Stimulated activated CD8-positive, alpha-beta memory T cell treated with anti-CD3 and anti-CD28 coated beads, Interleukin-2, amount 100 ng/mL, for 48 hours (primary cell): ENCODE data around the gene ZNF597.
A peak's percentile ranks its signal among the peaks of the same experiment; 100 is the strongest.
"Not testable (repeated sequence)": the region's sequence is repeated elsewhere in the genome, so short reads cannot be mapped to it uniquely, and the experiment has no call there.

ENCODE experiments used
- DNase-seq, 2 donors: peaks; one replicate each; pipeline ENCODE4 v3.0.0-alpha.2; 2020; ENCODE audit warnings: low read depth in 2 of 2

Gene ZNF597

DNA sequence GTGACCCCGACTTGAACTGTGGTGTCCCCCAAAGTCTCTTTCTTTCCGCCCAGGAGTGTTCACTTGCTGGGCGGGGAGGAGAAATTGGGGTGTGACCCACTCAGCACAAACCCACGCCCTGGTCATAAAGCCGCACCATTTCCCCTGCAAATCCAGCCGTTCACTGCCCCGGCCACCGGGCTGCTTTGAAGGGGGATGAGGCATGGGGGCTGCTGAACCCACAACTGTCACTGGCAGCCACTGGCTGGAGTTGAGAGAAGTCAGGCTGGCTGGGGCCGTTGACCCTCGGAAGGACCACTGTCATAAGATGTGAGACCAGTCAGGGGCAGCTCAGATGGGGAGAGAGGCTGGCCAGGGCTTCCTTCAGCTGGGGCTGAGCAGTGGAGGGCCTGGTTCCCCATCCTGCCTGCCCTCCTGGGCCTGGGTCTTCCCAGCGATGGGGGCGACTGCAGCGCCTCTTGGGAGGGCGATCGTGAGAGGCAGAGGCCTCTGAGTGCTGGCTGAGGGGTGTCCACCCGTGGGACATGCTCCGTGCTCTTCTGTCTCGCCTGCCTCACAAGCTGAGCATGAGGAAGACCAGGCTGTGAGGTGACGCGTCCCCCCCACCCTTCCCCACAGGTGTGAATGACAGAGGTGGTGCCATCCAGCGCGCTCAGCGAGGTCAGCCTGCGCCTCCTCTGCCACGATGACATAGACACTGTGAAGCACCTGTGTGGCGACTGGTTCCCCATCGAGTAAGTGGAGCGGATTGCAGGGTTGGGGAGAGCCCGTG is 32.5 kb upstream of the ZNF597 start:
- no peak for DNase-seq

DNA sequence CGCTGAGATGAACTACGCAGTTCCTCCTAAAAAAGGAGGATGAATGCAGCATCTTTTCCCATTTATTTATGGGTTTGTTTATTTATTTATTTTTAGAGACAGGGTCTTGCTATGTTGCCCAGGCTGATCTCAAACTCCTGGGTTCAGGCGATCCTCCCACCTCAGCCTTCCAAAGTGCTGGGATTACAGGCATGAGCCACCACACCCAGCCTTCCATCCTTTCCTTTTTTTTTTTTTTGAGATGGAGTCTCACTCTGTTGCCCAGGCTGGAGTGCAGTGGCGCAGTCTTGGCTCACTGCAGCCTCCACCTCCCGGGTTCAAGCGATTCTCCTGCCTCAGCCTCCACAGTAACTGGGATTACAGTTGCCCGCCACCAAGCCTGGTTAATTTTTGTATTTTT is 31.6 kb upstream of the ZNF597 start:
- not testable (repeated sequence) for DNase-seq

DNA sequence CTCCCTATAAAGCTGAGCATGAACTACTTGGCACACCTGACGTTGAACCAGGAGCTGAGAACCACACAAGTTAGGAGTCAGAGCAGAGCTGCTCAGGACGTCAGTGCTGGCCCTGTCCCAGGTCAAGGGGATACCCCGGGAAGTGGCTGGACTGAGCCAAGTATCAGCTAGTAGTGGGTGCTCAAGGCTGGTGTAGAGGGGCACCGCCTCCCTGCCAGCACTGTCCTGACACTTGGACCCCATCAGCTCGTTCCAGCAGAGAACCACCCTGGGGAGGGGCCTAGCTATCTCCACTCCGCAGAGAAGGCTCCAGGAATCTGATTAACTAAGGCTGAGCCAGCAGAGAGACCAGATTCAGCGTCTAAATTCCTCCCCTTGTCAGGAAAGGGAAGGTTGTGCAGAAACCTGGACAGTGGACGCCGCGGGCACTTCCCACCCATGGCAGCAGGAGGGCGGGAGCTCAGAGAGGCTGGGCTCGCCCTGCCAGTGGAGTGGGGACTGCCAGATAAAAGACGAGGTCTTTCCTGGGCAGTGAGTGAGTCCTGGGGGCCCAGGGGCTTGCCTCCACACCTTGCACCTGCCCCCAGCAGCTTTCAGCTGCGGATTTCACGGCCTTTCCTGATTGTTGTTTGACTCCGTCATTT is 31.0 kb upstream of the ZNF597 start:
- DNase-seq = no peak

DNA sequence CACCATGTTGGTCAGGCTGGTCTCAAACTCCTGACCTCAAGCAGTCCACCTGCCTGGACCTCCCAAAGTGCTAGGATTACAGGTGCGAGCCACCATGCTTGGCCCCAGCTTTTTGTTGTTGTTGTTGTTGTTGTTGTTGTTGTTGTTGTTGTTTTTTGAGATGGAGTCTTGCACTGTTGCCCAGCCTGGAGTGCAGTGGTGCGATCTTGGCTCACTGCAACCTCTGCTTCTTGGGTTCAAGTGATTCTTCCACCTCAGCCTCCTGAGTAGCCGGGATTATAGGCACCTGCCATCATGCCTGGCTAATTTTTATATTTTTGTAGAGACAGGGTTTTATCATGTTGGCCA is 30.3 kb upstream of the ZNF597 start:
- DNase-seq = not testable (repeated sequence)

DNA sequence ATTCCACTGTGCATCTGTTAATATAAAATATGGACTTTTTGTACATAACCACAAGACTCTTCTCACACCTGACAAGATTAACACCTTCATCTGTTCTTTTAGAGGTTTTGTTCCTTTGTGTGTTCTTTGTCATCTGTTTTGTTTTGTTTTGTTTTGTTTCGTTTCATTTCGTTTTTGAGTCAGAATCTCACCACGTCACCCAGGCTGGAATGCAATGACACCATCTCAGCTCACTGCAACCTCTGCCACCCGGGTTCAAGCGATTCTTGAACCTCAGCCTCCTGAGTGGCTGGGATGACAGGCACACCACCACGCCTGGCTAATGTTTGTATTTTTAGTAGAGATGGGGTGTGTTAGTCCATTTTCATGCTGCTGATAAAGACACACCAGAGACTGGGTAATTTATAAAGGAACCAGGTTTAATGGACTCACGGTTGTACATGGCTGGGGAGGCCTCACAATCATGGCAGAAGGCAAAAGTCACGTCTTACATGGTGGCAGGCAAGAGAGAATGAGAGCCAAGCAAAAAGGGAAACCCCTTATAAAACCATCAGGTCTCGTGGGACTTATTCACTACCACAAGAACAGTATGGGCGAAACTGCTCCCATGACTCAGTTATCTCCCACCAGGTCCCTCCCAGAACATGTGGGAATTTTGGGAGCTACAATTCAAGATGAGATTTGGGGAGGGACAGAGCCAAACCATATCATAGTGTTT is 29.7 kb upstream of the ZNF597 start:
- no peak for DNase-seq

DNA sequence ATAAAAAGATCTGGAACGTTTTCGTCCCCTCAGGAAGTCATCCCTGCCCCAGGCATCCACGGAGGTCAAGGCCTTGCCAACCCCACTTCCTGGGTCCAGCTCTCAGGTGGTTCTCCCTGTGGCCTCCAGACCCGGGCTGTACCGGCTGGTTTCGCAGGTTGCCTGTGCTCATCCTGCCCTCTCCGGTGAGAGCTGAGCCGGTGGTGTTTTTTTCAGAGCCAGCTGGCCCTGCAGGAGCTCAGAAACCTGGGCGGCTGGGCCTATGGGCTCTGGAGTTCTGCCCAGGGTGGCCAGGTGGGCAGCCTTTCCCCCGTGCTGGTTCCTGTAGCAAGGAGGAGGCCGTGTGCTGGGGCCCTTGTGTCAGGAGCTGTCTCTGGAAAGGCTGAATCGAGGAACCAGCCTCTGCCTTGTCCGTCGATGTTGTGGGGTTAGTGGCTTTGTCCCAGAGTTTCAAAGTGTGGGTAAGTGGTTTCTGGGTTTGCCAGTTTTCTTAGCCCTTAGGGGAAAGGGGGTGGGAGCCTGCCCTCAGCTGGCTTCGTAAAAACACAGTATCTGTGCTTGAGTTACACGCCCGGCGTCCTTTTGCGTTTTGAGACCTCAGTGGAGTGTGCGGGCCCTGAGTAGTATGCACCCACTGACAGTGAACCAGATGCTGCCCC is 28.3 kb upstream of the ZNF597 start:
- DNase-seq = no peak

DNA sequence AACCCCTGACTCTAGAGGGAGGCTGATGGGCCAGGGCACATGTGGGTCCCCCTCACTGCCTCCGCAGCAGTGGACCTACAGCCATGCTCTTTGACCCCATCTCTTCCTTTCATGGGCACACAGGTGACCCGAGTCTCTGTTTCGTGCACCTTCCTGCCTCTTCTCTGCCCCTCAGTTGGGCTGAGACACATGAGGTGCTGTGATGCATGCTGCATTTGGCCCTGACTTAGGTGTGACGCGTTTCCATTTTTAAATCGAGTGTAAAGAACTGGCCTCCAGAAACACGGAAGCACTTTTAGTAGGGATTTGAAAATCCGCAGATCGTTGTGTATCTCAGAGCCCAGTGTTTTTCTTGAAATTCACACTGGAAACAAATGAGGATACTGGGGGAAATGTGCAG is 27.4 kb upstream of the ZNF597 start:
- DNase-seq = no peak

DNA sequence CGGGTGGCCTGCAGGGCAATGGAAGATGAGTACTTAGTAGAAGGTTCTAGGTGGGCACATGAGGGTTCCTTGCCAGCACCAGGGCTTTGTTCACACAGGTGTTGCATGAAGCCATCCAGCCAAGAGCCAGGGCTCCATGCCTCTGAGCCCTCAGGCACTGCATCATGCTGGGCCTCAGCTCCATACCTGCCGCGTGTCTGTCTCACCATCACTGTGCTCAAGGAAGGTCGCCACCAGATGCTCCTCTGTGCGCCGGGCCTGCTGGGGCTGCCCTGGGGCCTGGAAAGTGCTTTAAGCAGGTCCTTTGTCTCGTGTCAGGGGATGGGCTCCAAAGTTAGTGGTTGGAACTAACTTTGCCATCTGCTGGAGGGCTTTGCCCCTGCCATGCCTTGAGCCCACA is 26.4 kb upstream of the ZNF597 start:
- no peak for DNase-seq

DNA sequence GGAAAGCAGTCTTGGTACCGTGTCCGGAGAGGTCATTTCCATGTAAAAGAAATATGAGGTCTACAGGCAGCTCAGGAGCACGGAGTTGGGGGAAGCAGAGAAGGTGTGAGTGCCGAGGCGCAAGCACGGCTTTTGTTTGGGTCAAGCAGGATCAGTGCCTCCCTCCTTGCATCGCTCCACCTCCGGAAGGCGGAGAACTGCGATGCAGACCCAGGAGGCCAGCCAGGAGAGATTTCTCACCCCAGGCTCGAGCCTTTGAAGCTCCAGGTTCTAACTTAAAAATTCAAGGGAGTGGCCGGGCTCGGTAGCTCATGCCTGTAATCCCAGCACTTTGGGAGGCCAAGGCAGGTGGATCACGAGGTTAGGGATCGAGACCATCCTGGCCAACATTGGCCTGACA is 25.2 kb upstream of the ZNF597 start:
- DNase-seq = no peak

DNA sequence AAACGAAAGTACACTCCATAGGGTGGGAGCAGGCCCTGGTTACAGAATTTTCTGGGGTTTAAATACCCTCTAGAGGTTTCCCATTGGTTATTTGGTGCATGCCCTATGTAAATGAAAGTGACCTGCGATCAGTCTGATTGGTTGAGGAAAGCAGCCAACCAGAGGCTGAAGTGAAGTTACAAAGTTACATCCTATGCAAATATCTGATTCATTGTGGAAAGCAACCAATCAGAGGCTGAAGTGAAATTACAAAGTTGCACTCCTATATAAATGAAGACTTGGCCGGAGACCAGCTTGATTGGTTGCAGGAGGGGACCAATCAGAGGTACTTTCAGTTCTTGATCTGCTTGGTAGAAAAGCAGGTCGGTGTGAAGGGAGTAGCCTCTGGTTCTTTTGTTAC is 24.6 kb upstream of the ZNF597 start:
- DNase-seq = no peak

DNA sequence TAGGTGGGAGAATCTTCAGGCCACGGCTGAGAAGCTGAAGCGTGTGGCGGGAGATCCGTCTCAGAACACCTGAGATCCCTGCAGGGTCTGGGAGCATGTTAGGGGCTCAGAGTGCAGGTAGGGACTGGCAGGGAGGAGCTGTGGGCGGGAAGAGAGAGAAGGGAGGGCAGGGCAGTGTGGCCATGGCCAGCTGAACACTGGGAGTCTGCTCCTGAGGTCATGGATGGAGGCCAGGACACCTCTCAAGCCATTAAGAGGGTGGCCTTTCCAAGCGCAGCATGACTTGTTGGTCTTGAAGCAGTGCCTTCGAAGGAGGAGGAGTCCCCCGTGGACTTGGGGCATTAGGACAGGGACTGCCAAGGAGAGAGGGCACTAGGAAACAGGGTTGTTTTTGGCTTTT is 23.9 kb upstream of the ZNF597 start:
- DNase-seq = no peak

DNA sequence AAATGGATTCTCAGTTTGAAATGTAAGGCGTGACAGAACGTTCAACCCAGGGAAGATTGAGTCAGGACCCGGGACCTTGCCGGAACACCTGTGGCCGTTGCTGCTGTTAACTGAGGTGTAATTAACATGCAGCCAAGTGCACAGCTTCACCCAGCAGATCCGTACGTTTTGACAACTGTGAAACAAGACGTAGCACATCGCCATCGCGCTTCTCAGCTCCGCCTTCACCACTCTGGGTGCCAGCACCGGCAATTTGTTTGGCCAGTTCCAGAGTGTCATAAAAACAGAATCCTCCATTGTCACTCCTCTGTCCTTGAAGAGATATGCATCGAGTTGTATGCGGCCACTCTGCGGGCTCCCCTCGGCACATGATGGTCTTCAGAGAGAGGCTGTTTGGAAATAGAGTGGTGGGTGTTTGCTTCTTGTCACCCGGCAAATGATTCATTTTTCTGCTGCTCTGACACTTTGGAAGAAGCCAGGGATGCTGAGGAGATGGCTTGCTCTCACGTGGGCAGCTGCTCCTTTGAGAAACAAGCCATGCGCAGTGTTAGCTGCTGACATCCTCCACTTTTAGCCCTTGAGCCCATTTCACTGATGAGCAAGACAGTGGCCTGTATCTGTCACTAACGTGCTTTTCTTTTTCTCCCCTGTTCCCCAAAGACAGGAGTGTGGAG is 22.7 kb upstream of the ZNF597 start:
- DNase-seq = no peak

DNA sequence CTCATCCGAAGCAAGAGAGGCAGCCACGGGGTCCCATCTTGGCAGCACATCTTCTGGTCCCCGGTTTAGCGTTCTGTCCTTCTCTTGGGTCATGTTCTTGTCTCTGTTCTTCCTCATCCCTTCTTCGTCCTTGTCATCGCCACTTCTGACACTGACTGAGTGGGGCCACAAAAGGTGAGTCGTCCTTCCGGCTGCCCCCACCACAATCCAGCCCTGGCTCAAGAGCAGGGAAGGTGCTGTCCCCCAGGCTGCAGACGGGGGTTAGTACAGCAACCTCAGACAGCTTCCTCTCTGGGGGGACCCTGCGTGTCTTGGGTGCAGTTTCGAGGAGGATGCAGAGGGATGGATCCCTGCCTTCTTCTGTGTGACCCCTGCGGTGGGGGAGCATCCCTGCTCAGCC is 22.0 kb upstream of the ZNF597 start:
- DNase-seq = no peak

DNA sequence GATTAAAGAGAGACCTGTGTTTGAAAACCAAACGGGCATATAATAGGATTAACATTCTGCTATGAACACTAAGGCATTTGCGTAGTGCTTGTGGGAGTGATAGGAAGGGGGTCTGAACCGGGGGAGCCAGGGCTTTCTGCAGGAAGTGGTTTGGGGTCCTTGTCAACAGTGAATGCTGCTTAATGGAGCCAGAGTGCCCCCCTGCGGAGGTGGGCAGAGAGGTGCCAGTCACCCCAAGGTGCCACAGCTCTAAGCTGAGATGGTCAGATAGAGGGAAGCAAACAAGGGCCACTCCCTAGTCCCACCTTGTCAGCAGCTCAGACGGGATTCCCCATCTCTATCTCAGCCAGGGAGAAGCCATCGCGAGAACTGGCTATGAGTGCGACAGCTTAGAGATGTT is 17.8 kb upstream of the ZNF597 start:
- DNase-seq = peak; percentile 31 to 41

DNA sequence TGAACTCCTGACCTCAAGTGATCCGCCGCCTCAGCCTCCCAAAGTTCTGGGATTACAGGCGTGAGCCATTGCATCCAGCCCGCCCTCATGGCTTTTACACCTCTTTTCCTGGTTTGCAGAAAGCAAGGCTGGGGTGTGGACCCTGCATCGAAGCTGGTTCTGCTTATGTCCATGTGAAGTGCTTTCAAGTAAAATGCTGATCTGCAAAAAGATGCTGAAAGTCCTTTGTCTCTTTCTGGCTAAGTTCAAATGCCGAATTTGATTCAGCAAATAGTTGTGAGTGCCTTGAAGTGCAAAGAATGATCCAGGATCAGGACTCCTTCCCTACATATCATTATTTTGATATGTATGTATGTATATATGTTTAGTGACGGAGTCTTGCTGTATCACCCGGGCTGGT is 17.3 kb upstream of the ZNF597 start:
- DNase-seq = no peak

DNA sequence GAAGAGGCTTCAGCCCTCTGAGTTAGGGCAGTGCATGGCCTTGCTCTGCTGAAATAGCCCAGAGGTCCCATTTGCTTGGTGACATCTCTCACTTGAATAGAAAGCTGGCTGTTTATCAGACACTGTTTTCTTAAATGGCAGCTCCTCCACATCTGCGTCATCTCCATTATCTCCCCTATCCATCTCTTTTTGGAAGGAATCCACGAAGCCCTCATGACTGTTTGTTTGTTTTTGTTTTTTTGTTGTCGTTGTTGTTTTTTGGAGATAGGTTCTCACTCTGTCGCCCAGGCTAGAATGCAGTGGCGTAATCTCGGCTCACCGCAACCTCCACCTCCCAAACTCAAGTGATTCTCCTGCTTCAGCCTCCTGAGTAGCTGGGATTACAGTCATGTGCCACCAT is 16.8 kb upstream of the ZNF597 start:
- DNase-seq = no peak

DNA sequence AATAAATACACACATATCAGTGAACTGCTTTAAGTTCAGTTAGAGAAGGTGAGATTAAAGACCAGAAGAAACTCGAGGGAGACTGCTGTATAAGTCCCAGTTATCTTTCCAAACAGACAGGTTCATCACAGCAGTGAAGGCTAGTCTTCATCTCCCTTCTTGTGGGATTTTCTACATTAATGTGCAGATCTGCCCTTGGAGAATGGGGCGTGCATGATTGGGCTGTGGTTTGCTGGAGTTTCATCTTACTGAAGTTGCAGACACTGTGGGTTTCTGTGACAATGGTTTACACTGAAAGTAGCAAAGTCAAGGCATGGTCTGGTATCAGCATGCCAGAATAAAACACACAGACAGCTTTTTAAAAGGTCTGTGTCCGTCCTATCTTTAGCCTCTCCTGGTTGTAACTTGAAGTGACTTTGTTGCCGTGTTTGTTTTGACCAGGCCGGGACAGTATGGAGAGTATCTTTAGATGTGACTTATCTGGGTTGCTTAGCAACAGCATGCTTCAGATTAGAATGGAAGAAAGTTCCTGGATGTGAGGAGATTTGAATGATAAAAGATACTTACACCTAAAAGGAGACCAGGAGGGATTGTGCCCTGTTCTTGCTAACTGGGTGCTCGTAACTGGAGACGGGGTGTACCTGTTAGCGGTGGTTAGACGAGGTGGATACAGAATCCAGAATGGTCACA is 16.2 kb upstream of the ZNF597 start:
- no peak for DNase-seq

DNA sequence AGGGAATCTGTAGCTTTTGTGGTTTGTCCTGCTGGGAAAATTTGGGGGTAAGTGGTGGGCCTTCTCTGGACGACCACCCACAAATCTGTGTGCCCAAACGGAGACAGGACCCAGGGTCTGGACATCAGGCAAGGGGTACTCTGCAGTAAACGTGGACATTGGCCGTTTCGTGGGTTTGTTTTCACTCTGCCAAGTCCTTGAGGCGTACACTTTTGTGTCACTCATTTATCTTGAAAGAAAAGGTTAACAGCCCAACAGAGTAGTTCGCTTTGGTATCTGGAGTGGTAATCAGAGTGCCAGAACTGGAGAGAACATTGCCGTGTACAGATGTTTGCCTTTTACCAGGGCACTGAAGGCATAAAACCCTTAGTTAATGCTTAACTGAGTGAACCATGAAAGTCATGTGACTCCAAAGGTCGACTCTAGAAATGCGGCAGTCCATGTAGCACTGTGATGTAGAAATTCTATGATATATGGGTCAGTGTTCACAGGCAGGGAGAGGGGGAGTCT is 15.6 kb upstream of the ZNF597 start:
- no peak for DNase-seq

DNA sequence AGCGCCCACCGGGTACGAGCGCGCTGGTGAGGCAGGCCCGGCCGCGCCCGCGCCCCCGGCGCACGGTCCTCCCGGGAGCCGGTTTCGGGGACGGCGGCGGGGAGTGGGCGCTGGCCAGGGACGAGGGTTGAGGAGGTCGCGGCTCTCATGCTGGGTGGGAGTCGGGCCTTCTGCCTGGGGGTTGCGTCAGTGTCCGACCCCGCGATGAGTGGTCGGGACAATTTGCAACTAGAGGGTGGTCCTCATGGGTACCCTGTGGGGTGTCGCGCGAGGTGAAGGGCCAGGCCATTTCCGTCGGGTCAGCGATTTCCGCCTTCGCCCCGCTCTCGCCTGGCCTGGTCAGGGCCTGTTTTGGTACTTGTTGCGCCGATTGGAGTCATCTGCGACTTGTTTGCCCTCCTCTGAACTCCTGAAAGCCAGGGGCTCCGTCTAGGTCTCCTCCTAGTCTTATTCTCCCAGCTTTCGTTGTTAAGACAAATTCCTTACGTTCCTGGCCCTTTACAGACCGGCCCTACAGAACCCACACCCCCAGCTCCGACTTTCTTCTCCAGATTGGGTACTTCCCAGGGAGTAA is 15.1 kb upstream of the ZNF597 start:
- DNase-seq = no peak

DNA sequence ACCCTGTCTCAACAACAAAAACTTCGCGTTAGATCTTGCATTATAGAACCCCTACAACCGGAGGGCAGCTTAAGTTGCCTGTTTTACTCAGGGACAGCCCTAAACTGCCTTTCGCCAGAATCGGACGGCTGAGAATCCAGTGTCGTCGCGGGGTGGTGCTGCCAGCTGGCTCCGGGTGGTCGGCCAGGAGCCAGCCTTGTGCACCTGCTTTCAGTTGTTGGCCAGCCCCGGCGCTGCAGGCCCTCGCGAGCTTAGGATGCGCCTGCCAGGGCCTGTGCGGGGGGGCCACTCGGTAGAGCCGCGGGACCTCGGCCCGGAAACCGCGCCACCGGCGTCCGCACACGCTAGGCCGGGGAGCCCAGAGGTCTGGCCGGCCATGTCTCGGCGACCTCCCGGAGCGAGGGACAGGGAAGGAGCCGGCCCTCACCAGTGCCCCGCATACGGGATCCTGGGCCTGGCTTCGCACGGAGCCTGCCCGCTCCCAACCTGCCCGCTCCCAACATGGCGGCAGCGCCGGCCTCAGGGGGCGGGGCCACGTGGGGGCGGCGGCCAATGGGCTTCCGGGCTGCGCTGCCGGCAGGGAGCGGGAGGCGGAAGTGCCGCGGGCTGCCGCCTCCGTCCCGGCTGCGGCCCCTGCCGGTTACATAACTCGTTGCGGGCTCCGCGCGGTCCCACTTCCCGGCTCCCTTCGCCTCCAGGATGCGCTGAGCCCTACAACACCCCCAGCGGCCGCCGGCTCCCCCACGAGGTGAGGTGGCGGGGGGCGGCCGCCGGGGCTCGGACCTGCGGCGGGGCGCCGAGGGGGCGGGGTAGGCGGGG is 14.3 kb upstream of the ZNF597 start:
- DNase-seq = peak; percentile 81 to 82
